IPS-15b (cell line): Measurements from ENCODE around the gene NDUFA8.
"Not testable (repeated sequence)": the region's sequence is repeated elsewhere in the genome, so short reads cannot be mapped to it uniquely, and the experiment has no call there.

ENCODE experiments used
- H3K27me3 ChIP-seq: one replicate; pipeline ENCODE4 v1.6.1; 2013; ENCODE audit warnings: low read length; ENCODE audit not compliant: control insufficient read depth, insufficient read depth
- H3K36me3 ChIP-seq: one replicate; pipeline ENCODE4 v1.6.1; 2013; ENCODE audit warnings: low read length; ENCODE audit not compliant: control insufficient read depth, insufficient read depth
- H3K4me1 ChIP-seq: one replicate; pipeline ENCODE4 v1.6.1; 2013; ENCODE audit warnings: mild to moderate bottlenecking, low read length; ENCODE audit not compliant: control insufficient read depth, insufficient read depth
- H3K4me3 ChIP-seq: one replicate; pipeline ENCODE4 v1.5.1; 2013; ENCODE audit warnings: low read depth, low read length
- H3K9ac ChIP-seq: one replicate; pipeline ENCODE4 v1.6.1; 2013; ENCODE audit warnings: low read depth, mild to moderate bottlenecking, low read length
- H3K9me3 ChIP-seq: one replicate; pipeline ENCODE4 v1.6.1; 2013; ENCODE audit warnings: mild to moderate bottlenecking, low read length; ENCODE audit not compliant: control insufficient read depth, insufficient read depth

NDUFA8 gene

GRCh38 chr9:122125158-122125508, 34.4 kb downstream of the NDUFA8 start:
- H3K27me3 ChIP-seq, result peaks cover 50% of the 10 kb centered on the region
- no peaks in the 10 kb centered on the region for H3K9me3 ChIP-seq
- no peaks in the 10 kb centered on the region for H3K36me3 ChIP-seq
- H3K9ac ChIP-seq, result no peak overlapping the region
- no peak overlapping the region for H3K4me3 ChIP-seq
- H3K4me1 ChIP-seq, result peaks cover 6% of the 10 kb centered on the region

DNA sequence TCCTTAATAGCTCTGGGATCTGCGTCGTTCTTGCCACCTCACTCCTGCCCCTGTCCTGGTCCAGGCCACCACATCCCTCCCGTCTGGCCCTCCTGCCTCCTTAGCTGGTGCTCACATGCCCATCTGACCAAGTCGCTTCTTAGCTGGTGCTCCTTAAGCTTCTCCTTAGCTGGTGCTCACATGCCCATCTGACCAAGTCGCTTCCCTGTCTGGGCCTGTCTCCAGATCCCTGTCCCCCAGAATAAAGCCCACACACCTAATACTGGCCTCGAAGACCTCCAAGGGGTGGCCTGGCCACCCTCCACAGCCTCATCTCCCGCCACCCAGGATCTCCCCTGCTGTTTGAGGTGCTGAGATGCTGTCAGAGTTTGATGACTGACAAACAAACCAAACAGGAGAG, 35.1 kb downstream of the NDUFA8 start:
- no peak overlapping the region for H3K4me3 ChIP-seq
- H3K9ac ChIP-seq, result no peak overlapping the region
- no peaks in the 10 kb centered on the region for H3K36me3 ChIP-seq
- no peaks in the 10 kb centered on the region for H3K9me3 ChIP-seq
- H3K27me3 ChIP-seq, result peaks cover 44% of the 10 kb centered on the region
- peaks cover 6% of the 10 kb centered on the region for H3K4me1 ChIP-seq

DNA sequence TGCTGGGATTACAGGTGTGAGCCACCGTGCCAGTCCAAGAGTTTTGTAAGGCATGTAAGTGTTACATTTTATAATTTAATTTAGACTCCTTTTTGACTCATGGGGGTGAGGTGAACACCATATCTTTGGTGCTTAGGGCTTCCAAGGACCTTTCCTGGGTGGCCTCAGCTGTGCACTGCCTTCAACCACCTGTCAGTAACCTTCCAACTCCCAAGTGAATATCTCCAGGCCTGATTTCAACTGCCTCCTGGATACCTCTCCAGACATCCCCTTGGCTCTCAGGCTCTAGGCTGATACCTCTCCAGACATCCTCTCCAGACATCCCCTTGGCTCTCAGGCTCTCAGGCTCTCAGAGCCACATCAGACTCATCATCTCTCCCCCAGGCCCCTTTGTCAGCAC, 35.5 kb downstream of the NDUFA8 start:
- Histone ChIP-seq H3K36me3 (no peaks in the 10 kb centered on the region), H3K4me1 (peaks cover 6% of the 10 kb centered on the region), H3K9ac (no peak overlapping the region), H3K9me3 (no peaks in the 10 kb centered on the region), H3K27me3 (peaks cover 39% of the 10 kb centered on the region), H3K4me3 (no peak overlapping the region)

DNA sequence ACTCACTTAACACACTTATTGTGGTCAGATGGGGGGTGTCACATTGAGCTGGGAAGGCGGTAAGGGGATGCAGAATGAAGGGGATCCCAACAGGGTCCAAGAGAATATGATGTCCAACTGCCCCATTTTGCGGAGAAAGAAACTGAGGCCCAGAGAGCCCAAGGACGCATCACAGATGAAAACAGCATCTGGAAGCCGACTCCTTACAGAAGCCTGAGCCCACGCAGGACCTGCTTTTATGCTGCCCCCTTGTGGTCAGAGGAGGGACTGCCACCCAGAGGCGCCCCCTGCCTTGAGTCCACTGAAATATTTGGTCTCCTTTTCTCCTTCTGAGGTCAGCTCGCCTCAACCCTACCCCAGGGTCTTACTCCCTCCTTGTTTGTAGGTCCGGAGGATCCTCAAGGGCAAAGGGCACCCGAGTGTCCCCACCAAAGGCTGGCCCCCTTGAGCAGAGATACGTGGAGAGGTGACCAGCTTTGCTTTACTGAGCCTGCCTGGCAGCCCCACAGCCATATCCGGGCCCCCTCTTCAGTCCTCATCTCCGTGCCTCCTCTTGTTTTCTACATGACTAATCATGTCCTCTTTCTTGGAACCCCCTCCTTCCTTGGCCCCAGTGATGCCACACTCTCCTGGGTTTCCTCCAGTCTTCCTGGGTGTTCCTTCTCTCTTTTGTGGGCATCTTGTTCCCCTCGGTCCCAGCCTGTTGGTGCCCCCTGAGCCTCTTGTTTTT, 36.5 kb downstream of the NDUFA8 start:
- H3K36me3 ChIP-seq, result no peaks in the 10 kb centered on the region
- no peak overlapping the region for H3K9ac ChIP-seq
- H3K4me3 ChIP-seq, result no peak overlapping the region
- no peaks in the 10 kb centered on the region for H3K9me3 ChIP-seq
- H3K27me3 ChIP-seq, result peaks cover 33% of the 10 kb centered on the region
- peaks cover 6% of the 10 kb centered on the region for H3K4me1 ChIP-seq

DNA sequence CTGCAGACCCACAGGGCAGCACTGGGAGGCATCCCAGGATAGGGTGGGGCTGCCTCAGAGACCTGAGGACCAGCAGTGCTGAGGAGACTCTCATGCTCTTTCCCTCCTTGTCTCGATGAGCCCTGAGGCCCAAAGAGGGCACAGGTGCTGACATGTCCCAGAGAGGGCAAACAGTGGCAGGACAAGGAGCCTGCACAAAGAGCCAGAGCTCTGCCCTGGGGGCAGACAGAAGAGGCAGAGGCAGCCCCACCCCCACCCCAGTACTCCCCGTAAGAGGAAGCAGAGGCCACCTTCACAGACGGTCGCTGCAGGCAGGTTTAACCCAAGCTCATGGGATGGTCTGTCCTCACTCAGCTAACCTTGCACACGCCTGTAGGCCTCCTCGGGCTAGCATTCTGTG, 37.1 kb downstream of the NDUFA8 start:
- Histone ChIP-seq H3K9me3 (no peaks in the 10 kb centered on the region), H3K4me1 (peaks cover 6% of the 10 kb centered on the region), H3K4me3 (no peak overlapping the region), H3K36me3 (no peaks in the 10 kb centered on the region), H3K27me3 (peaks cover 29% of the 10 kb centered on the region), H3K9ac (no peak overlapping the region)

DNA sequence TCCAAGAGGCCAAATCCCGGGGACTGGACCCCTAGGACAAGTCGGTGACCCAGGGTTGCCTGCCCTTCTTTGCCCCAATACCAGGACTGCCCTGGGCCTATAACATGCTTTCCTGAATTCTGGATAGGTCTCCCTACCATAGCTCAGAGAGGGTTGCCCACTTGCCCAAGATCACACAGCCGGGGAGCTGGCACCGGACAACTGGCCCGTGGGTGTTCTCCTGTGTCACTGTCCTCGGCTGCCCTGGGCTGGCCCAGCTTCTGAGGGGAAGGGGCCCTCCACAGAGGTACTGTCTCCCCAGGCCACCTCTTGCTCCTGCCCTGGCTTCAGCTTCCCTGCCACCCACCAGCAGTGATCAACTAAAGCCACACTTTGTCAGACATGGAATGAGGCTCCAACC, 37.6 kb downstream of the NDUFA8 start:
- Histone ChIP-seq H3K9ac (no peak overlapping the region), H3K4me1 (peaks cover 6% of the 10 kb centered on the region), H3K27me3 (peaks cover 25% of the 10 kb centered on the region), H3K36me3 (no peaks in the 10 kb centered on the region), H3K9me3 (no peaks in the 10 kb centered on the region), H3K4me3 (no peak overlapping the region)

DNA sequence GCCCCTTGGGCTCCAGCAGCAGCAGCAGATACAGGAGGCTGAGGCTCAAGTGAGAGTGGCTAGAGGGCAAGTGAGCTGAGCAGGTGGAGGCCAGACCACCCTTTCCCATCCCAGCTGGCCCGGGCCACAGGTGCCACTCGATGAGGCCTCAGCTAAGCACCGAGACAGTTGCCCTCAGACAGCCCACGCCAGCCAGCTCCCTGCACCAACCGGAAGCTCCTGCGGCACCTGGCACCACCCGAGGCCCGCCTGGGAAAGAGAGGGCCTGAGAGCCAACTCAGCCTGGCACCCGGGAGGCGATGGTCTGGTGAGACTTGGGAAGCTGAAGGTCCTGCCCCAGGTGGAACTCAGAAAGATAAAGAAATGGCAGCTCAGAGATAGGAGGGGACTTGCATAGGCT, 38.2 kb downstream of the NDUFA8 start:
- Histone ChIP-seq H3K36me3 (no peaks in the 10 kb centered on the region), H3K9me3 (no peaks in the 10 kb centered on the region), H3K27me3 (peaks cover 22% of the 10 kb centered on the region), H3K9ac (no peak overlapping the region), H3K4me3 (no peak overlapping the region), H3K4me1 (peaks cover 8% of the 10 kb centered on the region)

GRCh38 chr9:122120316-122121071, 39.1 kb downstream of the NDUFA8 start:
- peaks cover 13% of the 10 kb centered on the region for H3K27me3 ChIP-seq
- H3K4me1 ChIP-seq, result peaks cover 10% of the 10 kb centered on the region
- H3K4me3 ChIP-seq, result no peak overlapping the region
- H3K9ac ChIP-seq, result no peak overlapping the region
- H3K36me3 ChIP-seq, result no peaks in the 10 kb centered on the region
- H3K9me3 ChIP-seq, result no peaks in the 10 kb centered on the region

DNA sequence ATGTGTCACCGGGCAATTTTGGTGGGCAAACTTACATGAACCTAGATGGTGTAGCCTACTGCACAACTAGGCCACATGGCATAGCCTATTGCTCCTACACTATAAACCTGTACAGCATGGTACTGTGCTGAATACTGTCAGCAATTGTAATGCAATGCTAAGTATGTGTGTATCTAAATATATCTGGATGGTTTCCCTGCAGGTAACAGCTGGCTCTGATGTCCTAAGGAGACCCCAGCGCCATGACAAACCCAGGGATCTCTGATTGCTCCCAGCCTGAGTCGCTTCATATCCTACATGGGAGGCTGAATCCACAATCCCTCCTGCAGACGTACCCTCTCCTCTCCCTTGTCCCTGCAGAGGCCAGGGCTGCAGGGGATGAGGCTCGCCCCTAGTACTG, 39.9 kb downstream of the NDUFA8 start:
- no peak overlapping the region for H3K4me3 ChIP-seq
- no peaks in the 10 kb centered on the region for H3K9me3 ChIP-seq
- H3K36me3 ChIP-seq, result no peaks in the 10 kb centered on the region
- H3K9ac ChIP-seq, result no peak overlapping the region
- H3K4me1 ChIP-seq, result peaks cover 10% of the 10 kb centered on the region
- peaks cover 7% of the 10 kb centered on the region for H3K27me3 ChIP-seq

DNA sequence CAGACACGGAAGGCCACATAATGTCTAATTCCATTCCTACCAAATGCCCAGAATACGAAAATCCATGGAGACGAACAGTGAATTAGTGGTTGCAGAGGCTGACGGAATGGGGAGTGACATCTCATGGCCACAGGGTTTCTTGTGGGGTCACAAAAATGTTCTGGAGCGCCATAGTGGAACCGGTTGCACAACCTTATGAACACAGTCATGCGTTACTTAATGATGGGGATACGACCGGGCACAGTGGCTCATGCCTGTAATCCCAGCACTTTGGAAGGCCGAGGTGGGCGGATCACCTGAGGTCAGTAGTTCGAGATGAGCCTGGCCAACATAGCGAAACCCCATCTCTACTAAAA, 40.4 kb downstream of the NDUFA8 start:
- Histone ChIP-seq H3K4me3 (no peak overlapping the region), H3K36me3 (no peaks in the 10 kb centered on the region), H3K4me1 (peaks cover 10% of the 10 kb centered on the region), H3K27me3 (peaks cover under 1% of the 10 kb centered on the region), H3K9ac (no peak overlapping the region), H3K9me3 (no peaks in the 10 kb centered on the region)

DNA sequence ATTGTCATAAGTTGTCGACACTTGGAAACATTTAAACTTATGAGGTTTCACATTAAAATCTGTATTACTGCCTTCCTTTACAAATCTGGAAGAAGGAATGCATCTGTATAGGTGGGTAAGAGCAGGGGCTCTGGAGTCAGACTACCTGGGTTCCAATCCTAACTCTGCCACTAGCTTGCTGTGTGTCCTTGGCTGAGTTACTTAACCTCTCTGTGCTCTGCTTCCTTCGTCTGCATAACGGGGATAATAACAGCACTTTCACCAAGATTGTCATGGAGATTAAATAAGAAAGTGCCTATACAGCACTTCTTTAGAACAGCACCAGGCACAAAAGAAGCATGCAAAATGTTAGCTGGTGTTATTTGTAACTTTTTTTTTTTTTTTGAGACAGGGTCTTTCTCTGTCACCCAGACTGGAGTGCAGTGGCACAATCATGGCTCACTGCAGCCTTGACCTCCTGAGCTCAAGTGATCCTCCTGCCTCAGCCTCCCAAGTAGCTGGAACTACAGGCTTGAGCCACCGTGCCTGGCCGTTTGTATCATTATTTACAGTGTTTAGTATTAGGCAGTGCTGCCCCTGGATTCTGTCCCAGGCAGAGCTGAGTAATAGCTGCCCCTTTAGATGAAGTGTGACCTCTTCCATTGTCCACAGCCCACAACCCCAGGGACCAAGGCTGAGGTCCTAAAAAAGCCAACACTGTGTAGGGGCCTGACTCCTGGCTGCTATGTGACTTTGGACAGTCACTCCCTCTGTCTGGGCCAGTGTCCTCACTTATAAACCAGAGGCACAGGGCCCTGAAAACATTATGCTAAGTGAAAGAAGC, 41.0 kb downstream of the NDUFA8 start:
- Histone ChIP-seq H3K9ac (no peak overlapping the region), H3K36me3 (no peaks in the 10 kb centered on the region), H3K9me3 (no peaks in the 10 kb centered on the region), H3K4me1 (peaks cover 10% of the 10 kb centered on the region), H3K4me3 (no peak overlapping the region), H3K27me3 (no peaks in the 10 kb centered on the region)

- H3K9me3 ChIP-seq, H3K9ac ChIP-seq, H3K4me1 ChIP-seq, H3K27me3 ChIP-seq, H3K36me3 ChIP-seq, H3K4me3 ChIP-seq: not testable (repeated sequence)
These were observed 42.3 kb downstream of the NDUFA8 start for GRCh38 chr9:122117241-122117640.
